Hippocampal formation (tissue), 2 donors: ENCODE results near the gene GDI2.
A peak's percentile ranks its signal among the peaks of the same experiment; 100 is the strongest.
"Not testable (repeated sequence)": the region's sequence is repeated elsewhere in the genome, so short reads cannot be mapped to it uniquely, and the experiment has no call there.

Source experiments
- DNase-seq, 2 donors: peaks; one replicate each; lab custom pipeline; 2025; lab: John Stamatoyannopoulos, UW

GDI2 gene

DNA sequence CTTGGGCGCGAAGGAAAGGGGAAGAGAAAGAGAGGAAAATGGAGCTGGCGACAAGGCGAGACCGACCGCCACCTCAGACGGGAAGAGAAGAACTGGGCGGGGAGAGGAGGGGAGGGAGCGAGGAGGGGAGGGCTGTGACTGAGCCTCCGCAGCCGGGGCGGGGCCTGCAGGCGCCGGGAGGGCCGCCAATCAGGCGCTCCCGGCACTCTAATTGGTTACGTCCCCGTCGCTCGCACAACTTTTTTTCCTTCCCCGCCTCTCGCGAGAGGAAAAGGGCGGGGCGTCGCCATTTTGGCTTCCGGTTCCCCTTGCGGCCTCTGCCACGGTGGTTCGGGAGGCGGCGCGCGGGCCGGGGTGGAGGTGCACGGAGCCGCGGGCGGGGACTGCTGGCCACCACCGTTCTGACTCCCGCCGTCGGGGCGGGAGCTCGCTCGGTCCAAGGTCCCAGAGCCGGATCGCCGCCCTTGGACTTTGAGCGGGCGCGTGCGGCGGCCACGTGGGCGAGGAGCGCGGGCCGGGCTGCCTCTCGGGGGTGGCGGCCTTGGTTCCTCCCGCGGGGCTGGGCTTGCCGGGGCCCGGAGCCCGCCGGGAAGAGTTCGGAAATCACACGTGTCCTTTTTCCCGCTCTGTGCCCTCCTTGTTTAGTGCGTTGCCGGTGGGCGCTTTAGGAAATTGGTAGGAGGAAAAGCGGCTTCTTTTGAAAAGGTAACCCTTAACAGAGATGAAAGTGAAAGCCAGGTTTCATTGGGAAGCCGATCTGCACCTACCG, at the start of gene GDI2:
GDI2 (minus strand) TSS at position 94 of the 769 bp plus-strand sequence. CDS start 176 bp downstream, outside the sequence.
- peak; percentile 93 to 95 for DNase-seq

DNA sequence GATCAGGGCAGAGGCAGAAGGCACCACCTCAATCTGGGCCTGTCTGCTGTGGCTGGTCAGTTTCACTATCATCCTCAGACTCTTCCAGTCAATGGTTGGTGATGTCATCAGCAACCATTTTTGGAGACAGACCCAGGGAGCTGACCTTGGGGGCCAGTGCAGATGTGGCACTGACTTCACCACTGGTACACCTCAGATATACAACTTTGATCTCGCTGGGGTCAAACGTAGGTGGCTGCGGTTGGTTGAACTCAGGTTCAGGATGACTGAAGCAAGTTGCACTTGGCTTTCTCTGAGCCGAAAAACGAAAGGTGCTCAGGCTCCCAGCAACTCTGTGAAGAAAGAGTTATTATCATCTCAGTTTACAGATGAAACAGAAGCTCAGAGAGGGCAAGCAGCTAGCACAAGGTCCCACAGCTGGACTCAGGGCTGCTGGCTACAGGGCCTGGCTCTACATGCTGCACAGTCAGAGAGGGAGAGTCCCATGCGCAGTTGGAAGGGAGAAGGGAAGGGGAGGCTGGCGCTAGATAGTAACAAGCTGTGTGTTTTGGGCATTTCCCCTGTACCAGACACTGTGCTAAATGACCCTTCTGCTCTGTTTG, 49.2 kb upstream of the GDI2 start:
- DNase-seq, result no peak

DNA sequence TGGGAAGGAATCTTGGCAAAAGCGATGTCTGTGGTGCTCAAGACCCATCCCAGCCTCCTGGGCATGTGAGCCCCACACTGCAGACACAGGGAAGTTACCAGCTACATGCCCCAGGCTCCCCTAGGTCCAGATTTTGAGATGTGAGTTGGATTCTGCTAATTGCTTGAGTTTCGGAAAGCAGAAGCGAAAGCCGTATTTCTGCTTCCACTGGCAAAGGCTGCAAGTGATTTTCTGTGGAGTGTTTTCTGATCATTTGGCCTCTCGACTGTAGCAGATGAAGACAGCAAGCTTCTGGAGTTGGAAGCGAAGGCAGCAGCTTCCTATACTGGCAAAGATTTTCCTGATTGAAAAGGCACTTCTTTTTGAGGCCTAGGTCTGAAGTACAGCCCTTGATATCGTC, 46.8 kb upstream of the GDI2 start:
- peak in 1 of 2 donors; percentile 16 for DNase-seq

DNA sequence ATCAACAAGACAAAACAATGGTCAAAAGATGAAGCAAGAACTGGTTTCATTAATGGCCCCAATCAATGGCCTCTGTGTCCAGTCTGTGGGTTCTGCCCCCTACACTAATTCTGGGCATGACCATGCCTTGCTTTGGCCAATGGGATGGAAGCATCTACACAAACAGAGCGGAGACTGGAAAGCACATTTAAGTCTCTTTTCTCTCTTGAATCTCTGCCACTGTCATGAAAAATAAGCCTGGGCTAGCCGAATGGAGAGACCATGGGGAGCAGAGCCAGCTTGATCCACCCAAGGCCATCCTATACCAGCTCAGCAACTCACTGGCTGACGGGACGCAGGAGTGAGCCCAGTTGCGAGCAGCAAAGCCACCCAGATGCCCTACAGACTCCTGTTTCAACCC, 45.6 kb upstream of the GDI2 start:
- DNase-seq, result peak; percentile 72 to 92

DNA sequence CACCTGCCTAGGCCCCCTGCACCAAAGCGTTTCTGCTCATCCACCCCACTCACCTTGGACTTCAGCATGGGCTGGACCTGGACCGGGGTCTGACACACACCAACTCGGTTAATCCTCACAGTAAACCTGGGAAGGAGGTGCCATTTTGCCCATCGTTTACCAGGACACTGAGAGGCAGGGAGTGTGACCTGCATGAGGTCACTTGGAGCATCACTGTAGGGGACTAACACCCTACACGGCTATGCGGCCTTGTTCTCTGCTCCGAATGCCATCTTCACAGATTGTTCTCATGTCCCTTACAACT, 43.4 kb upstream of the GDI2 start:
- no peak for DNase-seq

DNA sequence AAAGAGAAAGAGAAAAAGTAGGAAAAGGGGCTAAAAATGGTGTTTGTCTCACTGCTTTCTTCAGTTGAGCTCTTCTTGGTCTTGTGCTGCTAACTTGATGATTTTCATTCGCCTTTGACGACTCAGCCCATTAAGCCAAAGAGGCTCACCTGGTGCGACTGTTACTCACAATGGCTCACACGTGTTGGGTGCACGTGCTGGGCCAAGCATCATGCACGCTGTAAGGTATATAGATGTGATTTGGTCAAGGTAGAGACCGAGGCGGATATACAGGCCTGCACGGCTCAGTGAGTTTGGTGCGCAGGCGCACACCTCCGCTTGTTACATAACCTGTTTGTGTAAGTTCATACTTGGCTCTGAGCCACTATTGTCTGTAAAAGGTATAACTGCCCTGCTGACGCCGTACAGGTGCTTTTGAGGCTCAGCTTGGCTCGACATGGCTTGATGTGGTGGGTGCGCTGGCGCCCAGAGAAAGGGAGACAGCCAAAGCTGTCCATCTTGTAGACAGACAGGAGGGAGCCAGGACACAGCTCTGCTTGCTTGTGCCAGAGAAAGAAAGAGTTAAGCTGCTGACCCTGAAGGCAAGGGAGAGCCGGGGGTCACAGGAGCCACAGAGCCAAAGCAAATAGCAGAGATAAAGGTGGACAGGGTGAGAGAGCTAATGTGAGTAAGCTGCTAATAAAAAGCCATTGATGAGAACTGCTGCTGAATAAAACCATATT, 42.9 kb upstream of the GDI2 start:
- no peak for DNase-seq

DNA sequence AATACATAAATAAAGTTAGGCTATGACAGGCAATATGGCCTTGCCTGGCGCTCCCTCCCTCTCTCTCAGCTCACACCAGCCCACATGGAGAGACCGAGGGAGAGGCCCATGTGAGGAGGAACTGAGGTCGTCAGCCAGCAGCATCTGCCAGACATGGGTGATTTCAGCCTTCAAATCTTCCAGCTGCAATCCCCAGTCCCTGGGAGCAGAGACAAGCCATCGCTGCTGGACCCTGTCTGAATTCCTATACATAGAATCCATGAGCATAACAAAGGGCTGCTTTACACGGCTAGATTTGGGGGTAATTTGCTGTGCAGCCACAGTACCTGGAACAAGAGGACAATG, 40.9 kb upstream of the GDI2 start:
- DNase-seq, result no peak

DNA sequence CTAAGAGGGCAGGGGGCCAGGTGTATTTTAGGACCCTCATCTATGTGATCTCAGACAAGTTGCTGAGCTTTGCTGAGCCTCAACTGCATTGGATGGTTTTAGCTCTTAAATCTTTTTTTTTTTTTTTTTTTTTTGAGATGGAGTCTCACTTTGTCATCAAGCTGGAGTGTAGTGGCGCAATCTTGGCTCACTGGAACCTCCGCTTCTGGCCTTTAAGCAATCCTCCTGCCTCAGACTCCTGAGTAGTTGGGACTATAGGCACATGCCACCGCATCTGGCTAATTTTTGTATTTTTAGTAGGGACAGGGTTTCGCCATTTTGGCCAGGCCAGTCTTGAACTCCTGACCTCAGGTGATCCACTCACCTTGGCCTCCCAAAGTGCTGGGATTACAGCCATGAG, 33.4 kb upstream of the GDI2 start:
- not testable (repeated sequence) for DNase-seq

DNA sequence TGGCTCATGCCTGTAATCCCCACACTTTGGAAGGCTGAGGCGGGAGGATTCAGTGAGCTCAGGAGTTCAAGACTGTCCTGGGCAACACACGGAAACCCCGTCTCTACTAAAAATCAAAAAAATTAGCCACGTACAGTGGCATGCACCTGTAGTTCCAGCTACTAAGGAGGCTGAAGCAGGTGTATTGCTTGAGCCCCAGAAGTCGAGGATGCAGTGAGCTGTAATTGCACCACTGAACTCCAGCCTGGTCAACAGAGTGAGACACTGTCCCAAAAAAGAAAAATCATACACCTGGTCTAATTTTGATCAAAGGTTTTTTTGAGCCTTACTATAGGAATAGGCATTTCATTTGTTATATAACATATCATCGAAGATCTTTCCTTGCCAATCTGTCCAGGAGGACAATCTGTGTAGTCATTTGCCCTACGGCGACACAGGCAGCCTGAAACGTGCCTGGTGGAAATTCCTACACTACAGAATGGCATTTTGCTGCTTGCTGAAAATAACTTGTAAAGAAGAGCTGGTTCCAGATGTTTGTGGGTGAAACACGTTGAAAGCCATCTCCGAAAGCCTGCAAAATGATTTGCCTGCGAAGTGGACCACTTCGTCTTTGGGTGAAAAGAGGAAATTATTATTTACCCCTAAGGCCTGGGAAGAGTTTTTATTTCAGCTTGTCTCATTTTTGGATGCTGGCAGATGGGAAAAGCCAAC, 31.3 kb upstream of the GDI2 start:
- DNase-seq, result no peak

DNA sequence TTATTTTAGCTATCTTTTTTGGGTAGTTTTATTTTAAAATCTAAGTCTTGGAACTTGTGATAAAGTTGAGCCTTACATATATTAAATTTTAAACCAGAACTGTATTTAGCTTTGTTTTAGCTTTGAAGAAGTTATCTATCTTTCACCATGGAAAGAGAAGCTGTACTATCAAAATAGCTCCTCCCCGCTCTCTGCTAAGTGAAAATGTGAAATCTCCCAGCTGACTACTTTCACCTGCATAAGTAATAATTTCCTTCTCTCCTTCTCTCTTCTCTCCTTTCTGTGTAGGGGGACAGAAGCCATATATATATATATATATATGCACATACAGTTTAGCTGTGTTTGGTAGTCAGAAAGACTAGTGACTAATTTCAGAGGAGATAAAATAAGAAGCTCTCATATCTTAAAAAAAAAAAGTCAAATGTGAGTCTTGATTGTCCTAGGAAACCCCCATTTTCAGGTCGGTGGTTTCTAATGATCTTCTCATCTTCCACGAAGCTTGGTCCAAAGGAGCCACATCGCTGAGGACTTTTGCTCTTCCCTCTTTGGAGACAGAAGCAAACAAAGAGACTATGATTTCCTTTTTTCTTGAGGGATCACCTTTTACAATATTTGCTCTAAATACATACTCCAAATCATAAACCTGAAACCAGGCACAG, 30.6 kb upstream of the GDI2 start:
- DNase-seq, result no peak

DNA sequence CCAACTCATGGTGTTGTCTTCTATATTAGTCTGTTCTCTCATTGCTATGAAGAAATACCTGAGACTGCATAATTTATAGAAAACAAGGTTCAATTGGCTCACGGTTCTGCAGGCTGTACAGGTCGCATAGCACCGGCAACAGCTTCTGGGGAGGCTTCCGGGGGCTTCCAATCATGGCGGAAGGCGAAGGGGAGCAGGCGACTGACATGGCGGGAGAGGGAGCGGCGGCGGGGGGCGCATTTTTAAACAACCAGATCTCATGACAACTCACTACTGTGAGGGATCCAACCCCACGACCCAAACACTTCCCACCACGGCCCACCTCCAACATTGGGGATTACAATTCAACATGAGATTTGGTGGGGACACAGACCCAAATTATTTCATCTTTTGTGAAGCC, 28.7 kb upstream of the GDI2 start:
- DNase-seq, result no peak

DNA sequence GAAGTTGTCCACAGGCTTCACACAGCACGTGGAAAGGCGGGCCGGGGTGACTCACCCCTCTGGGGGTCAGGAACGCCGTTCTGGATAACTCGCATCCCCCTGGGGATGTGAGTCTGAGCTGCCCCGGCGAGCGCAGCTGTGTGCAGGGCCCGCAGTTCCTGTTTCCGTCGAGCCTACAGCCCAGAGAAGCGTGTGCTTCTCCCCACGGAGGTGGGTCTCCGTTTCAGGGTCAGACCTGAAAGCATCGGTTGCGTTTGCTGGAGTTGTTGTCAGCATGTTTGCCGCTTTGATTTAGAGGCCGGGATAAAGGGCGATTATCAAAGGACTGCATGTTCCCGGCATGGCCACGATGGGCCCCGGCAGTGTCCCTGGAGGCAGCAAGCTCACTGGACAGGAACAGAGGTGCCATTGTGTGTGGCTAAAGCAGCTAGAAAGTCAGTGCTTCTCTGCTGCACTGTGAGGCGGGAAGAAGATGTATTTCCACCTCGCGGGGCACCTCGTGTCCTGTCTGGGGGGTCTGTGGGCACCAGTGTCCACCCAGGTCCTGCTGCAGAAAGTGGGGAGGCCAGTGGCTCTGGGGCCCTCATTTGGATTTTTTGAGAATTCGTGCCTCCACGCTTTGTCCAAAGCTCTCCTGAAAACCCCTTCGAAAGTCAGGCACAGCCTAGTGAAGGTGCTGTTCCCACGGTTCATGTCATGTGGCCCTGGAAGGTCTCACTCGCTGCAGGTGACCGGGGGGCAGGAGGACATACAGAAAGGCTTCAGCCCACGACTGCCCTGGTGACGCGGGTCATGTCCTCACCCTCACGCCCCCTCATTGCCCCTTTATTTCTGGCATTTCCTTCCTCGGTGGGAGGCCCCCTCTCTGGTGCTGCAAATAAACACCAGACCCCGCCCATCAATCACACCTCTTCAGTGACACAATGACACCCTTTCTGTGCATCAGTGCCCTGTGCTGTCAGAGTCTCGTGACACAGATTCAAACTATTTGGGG, 27.4 kb upstream of the GDI2 start:
- DNase-seq, result peak; percentile 53 to 61

DNA sequence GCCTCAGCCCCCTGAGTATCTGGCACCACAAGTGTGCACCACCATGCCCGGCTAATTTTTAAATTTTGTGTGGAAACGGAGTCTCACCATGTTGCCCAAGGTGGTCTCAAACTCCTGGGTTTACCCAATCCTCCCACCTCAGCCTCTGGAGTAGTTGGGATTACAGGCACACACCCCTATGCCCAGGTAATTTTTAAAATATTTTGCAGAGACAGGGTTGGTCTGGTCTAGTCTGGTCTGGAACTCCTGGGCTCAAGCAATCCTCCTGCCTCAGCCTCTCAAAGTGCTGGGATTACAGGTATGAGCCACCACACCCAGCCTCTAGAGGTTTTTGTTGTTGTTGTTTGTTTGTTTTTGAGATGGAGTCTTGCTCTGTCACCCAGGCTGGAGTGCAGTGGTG, 22.9 kb upstream of the GDI2 start:
- not testable (repeated sequence) for DNase-seq

DNA sequence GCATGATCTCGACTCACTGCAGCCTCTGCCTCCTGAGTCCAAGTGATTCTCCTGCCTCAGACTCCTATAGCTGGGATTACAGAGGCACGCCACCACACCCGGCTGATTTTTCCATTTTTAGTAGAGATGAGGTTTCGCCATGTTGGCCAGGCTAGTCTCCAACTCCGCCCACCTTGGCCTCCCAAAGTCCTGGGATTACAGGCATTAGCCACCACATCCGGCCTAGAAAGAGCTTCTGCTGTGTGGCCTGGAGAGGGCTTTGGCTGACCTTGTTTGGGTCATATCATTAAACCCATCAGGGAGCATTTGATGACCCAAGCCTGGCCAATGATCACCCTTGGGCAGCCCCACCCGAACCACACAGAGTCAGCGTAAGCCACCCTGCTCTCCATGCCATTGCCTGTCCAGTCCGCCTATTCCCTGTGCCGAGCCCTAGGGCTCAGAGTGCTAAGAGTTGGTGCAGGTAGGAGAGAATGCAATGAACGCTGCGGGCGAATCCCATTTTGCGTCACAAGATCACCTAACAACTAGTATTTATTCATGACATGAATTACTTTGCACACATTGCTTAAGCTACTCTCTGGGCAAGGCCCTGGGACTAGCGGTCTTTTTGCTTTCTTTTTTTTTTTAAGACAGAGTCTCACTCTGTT, 22.3 kb upstream of the GDI2 start:
- DNase-seq, result no peak

DNA sequence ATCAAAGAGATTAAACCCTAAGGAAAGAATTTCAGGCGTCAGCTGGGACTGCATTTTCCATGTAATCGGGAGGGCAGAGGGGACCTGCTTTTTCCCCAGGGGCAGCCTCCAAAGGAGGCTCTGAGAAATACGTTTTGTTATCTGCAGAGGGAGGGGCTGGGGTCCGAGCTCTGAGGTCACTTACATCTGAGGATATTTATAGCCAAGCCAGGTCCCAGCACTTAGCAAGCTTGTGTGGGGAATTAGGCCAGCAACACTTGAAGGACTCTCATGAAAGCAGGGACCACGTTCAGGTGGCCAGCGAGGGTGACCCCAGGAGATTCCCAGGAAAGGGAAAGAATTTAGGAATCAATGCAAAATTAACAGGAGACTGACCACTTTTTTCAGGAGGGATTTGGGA, 20.6 kb upstream of the GDI2 start:
- no peak for DNase-seq

DNA sequence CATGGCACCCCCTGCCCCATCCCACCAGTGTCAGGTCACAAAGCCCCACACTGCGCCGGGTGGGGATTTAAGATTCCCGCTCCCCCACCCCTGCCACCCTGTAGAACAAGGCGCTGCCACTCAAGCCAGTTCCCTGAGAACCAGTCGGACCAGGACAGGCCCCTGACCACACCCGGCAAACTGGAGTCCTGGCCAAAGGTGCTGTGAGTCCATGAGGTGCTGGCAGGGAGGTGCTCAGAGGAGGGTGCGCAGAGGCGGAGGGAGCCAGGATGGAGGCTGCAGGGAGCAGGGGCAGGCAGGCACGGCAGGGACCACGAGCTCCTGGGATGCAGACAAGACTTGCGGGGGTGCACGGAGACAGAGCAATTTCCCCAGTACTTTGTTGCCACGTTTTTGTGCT, 19.7 kb upstream of the GDI2 start:
- no peak for DNase-seq

DNA sequence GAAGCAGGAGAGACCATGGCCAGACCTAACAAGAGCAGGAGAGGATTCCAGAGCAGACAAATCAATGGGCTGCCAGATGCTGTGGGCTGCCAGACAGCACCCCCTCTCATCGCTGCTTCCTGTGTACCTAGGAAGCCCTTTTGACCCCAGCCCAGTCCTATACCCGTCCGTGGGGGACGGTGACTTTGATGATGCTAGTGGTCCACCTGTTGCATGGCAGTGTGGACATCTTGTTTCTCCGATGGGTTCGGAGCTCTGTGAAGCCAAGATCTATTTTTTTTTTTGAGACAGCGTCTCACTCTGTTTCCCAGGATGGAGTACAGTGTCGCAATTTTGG, 18.2 kb upstream of the GDI2 start:
- no peak for DNase-seq

DNA sequence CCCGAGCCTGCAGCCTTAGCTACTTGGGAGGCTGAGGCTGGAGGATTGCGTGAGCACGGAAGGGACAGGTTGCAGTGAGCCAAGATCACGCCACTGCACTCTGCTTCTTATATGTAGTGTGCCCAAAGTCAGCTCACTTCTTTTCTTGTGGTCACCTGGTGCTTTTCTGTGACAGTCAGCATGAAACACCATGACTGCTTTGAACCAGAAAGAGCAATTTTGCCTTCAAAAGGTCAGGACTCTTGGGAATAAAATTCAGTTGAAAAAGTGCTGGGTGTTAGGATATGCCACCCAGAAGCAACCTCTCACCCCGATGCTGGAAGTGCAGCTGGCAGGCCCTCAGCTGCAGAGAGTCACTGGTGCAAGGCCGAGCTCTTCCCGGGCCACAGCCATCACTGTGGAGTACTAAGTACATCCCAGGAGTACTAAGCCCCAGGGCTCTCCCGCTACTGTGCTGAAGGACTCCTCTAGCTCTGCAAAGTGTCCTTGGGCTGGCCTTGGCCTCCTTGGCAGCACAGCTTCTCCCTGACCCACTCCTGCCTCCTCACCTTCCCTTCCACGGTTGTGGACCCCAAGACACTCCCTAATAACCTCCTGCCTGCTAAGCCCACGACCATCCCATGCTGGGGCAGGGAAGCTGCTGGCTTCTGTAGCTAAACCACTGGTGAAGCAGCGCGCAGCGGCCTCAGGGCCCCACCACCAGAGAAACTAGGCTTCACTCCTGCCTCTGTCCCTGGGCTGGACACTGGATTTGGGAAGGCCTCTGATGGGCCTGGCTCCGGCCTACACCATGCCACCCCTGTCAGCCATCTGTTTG, 17.6 kb upstream of the GDI2 start:
- no peak for DNase-seq

DNA sequence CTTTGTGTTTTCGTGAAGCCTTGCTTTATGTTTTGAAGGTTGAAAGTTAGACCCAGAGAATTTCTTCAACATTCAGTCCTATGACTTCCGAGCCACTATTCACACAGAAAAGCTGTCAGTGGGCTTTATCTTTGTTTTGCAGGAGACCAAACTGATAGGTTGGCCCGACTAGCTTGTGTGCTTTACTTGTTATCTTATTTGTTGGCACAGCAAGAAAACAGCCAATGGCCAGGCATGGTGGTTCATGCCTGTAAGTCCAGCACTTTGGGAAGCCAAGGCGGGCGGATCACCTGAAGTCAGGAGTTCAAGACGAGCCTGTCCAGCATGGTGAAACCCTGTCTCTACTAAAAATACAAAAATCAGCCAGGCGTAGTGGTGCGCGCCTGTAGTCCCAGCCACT, 16.0 kb upstream of the GDI2 start:
- no peak for DNase-seq

DNA sequence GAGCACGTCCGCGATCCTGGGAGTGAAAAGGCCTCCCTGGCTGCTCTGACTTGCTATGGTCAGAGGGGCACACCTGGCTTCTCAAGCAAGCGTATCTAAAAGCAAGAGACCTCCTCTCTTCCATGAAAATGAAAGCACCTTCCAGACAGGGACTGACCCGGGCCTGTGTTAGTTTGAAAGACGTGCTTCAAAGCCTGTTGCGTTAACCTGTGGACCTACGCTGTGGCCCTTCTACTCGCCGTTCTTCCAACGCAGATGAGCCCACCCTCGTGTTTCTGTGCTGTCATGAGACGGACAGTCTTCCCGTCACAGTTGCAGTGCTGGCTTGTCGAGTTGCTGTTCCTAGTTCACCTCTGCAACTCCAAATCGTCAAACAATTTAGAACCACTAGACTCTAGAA, 15.5 kb upstream of the GDI2 start:
- no peak for DNase-seq
